ENCODE data around the gene SEMA3D.

The SEMA3D gene

GRCh38 chr7:85078181-85078580, 108.7 kb downstream of the SEMA3D start:
- TF ChIP-seq, protein P1, sequence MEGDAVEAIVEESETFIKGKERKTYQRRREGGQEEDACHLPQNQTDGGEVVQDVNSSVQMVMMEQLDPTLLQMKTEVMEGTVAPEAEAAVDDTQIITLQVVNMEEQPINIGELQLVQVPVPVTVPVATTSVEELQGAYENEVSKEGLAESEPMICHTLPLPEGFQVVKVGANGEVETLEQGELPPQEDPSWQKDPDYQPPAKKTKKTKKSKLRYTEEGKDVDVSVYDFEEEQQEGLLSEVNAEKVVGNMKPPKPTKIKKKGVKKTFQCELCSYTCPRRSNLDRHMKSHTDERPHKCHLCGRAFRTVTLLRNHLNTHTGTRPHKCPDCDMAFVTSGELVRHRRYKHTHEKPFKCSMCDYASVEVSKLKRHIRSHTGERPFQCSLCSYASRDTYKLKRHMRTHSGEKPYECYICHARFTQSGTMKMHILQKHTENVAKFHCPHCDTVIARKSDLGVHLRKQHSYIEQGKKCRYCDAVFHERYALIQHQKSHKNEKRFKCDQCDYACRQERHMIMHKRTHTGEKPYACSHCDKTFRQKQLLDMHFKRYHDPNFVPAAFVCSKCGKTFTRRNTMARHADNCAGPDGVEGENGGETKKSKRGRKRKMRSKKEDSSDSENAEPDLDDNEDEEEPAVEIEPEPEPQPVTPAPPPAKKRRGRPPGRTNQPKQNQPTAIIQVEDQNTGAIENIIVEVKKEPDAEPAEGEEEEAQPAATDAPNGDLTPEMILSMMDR (IDR thresholded peaks at IDR 0.05; ENCODE audit: insufficient read depth, low read depth, low read length, missing control alignments): no peak
- no peak overlapping the region for H3K4me3 ChIP-seq (ENCODE audit: low read depth, low read length)
- DNase-seq (ENCODE audit: low read depth): no peak

- DNase-seq (ENCODE audit: low read depth): no peak
- TF ChIP-seq, protein P1 (IDR thresholded peaks at IDR 0.05; ENCODE audit: insufficient read depth, low read depth, low read length, missing control alignments): no peak
- no peak overlapping the region for H3K4me3 ChIP-seq (ENCODE audit: low read depth, low read length)
Observed at GRCh38 chr7:85075864-85076263, 111.0 kb downstream of the SEMA3D start.

DNA sequence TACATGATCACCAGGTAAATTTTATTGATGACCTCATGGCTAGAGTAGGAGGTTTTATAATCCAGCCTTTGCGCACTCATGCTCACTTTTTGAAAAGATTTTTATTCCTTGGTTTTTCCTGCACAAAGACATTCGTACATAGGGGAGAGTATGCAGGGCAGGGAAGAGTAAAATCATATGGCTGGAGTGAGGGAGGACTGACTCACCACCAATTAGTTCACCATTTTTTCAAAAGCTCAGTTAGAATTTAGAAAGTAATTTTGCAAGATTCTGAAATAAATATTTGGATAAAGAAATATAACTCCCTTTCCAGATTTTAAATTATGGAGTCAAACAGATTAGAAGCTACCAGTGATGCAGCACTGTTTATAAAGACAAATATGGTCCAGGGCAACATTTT, 111.9 kb downstream of the SEMA3D start:
- no peak overlapping the region for H3K4me3 ChIP-seq (ENCODE audit: low read depth, low read length)
- no peak for DNase-seq (ENCODE audit: low read depth)
- TF ChIP-seq, protein P1 (IDR thresholded peaks at IDR 0.05; ENCODE audit: insufficient read depth, low read depth, low read length, missing control alignments): no peak

- no peak for DNase-seq (ENCODE audit: low read depth)
- TF ChIP-seq, protein P1 (IDR thresholded peaks at IDR 0.05; ENCODE audit: insufficient read depth, low read depth, low read length, missing control alignments): no peak
- no peak overlapping the region for H3K4me3 ChIP-seq (ENCODE audit: low read depth, low read length)
Observed at GRCh38 chr7:85074016-85074415, 112.8 kb downstream of the SEMA3D start.

GRCh38 chr7:85070967-85071628, 115.8 kb downstream of the SEMA3D start:
- TF ChIP-seq, protein P1 (IDR thresholded peaks at IDR 0.05; ENCODE audit: insufficient read depth, low read depth, low read length, missing control alignments): no peak
- DNase-seq (ENCODE audit: low read depth): no peak
- H3K4me3 ChIP-seq (ENCODE audit: low read depth, low read length): no peak overlapping the region

DNA sequence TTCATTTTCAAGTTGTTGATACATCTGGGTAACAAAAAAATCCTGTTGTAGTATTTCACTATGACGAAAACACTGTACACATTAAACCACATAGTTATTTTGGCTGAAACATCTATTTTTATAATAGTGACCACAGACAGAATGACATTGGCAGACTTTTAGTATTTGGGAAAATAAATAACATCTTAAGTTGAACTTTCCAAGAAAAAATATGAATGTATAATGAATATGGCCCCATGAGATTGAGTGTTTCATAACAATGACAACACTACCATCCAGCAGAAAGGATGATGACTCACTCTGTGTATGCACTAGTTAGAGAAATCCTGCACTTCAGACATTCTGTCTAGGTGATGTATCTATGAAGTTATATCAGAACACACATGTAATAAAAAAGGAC, 118.1 kb downstream of the SEMA3D start:
- TF ChIP-seq, protein P1 (IDR thresholded peaks at IDR 0.05; ENCODE audit: insufficient read depth, low read depth, low read length, missing control alignments): no peak
- H3K4me3 ChIP-seq (ENCODE audit: low read depth, low read length): no peak overlapping the region
- no peak for DNase-seq (ENCODE audit: low read depth)

GRCh38 chr7:85067371-85067770, 119.5 kb downstream of the SEMA3D start:
- DNase-seq (ENCODE audit: low read depth): no peak
- H3K4me3 ChIP-seq (ENCODE audit: low read depth, low read length): no peak overlapping the region
- TF ChIP-seq, protein P1 (IDR thresholded peaks at IDR 0.05; ENCODE audit: insufficient read depth, low read depth, low read length, missing control alignments): no peak

Measured in GM12865 (cell line).